ENCODE results near the gene SFMBT1.

The SFMBT1 gene

GRCh38 chr3:53011324-53011723 is 34.5 kb downstream of the SFMBT1 start:
- H4K20me1 ChIP-seq (ENCODE audit: insufficient read depth, low read length, poor library complexity, severe bottlenecking) = no peaks in the 10 kb centered on the region
- H3K9me3 ChIP-seq (ENCODE audit: insufficient read depth, low read depth, low read length) = no peaks in the 10 kb centered on the region
- no peaks in the 10 kb centered on the region for H3K27me3 ChIP-seq (ENCODE audit: insufficient read depth, low read length, poor library complexity, severe bottlenecking)
- H2AFZ ChIP-seq (ENCODE audit: low read length) = no peak overlapping the region
- no peak overlapping the region for H3K4me3 ChIP-seq (ENCODE audit: low read length, poor library complexity, severe bottlenecking)
- H3K79me2 ChIP-seq (ENCODE audit: insufficient read depth, low read length) = peaks cover 30% of the 10 kb centered on the region
- H3K9me2 ChIP-seq (replicated peaks; ENCODE audit: low read depth, low read length) = no peaks in the 10 kb centered on the region
- H3F3A ChIP-seq (ENCODE audit: low read depth) = no peaks in the 10 kb centered on the region
- peak overlapping the region; percentile 21 for H3K4me2 ChIP-seq (ENCODE audit: low read depth, low read length, poor library complexity, severe bottlenecking)
- H3K36me3 ChIP-seq (ENCODE audit: insufficient read depth, low read length) = no peaks in the 10 kb centered on the region
- H3K9ac ChIP-seq (ENCODE audit: low read depth, low read length, poor library complexity, severe bottlenecking) = no peak overlapping the region
- H3K4me1 ChIP-seq (ENCODE audit: insufficient read depth, low read length, poor library complexity, severe bottlenecking) = peaks cover 28% of the 10 kb centered on the region
- TF ChIP-seq, protein P1, sequence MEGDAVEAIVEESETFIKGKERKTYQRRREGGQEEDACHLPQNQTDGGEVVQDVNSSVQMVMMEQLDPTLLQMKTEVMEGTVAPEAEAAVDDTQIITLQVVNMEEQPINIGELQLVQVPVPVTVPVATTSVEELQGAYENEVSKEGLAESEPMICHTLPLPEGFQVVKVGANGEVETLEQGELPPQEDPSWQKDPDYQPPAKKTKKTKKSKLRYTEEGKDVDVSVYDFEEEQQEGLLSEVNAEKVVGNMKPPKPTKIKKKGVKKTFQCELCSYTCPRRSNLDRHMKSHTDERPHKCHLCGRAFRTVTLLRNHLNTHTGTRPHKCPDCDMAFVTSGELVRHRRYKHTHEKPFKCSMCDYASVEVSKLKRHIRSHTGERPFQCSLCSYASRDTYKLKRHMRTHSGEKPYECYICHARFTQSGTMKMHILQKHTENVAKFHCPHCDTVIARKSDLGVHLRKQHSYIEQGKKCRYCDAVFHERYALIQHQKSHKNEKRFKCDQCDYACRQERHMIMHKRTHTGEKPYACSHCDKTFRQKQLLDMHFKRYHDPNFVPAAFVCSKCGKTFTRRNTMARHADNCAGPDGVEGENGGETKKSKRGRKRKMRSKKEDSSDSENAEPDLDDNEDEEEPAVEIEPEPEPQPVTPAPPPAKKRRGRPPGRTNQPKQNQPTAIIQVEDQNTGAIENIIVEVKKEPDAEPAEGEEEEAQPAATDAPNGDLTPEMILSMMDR (conservative IDR thresholded peaks at IDR 0.05; ENCODE audit: low read length) = no peak

DNA sequence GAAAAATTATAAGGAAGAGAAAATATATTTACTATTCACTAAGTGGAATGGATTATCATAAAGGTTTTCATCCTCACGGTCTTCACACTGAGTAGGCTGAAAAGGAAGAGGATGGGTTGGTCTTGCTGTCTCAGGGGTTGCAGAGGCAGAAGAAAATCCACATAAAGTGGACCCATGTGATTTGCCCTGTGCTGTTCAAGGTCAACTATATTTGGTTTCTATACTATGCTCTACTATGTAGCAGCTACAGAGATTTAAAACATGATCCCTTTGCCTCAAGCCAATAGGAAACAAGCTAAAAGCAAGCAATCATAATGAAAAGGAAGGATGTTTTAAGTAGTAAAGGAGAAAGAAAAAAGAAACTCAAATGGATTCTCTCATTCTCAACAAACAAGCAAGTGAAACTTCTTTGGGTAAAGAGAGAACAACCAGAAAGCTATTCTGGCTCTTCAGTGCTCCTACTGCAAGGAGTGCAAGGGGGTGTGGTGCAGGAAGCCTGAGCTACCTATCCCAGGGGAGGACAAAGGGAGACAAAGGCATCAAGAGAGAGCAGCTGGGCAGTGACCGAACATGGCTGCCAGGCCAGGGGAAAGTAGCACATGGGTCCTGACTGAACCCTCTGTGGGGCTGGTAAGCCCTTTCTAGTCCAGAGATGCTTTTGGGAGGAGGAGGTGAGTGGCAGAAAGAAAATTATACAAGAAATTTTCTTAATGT is 35.9 kb downstream of the SFMBT1 start:
- Histone ChIP-seq H3K4me3 (ENCODE audit: low read length, poor library complexity, severe bottlenecking) (no peak overlapping the region), H3K27me3 (ENCODE audit: insufficient read depth, low read length, poor library complexity, severe bottlenecking) (no peaks in the 10 kb centered on the region), H2AFZ (ENCODE audit: low read length) (no peak overlapping the region), H3K36me3 (ENCODE audit: insufficient read depth, low read length) (no peaks in the 10 kb centered on the region), H3K9me2 (replicated peaks; ENCODE audit: low read depth, low read length) (no peaks in the 10 kb centered on the region), H3K9ac (ENCODE audit: low read depth, low read length, poor library complexity, severe bottlenecking) (no peak overlapping the region), H3K4me1 (ENCODE audit: insufficient read depth, low read length, poor library complexity, severe bottlenecking) (peaks cover 28% of the 10 kb centered on the region), H4K20me1 (ENCODE audit: insufficient read depth, low read length, poor library complexity, severe bottlenecking) (no peaks in the 10 kb centered on the region), H3K9me3 (ENCODE audit: insufficient read depth, low read depth, low read length) (no peaks in the 10 kb centered on the region), H3K4me2 (ENCODE audit: low read depth, low read length, poor library complexity, severe bottlenecking) (peak overlapping the region; percentile 21), H3K79me2 (ENCODE audit: insufficient read depth, low read length) (peaks cover 40% of the 10 kb centered on the region), H3F3A (ENCODE audit: low read depth) (no peaks in the 10 kb centered on the region)
- TF ChIP-seq, protein P1 (conservative IDR thresholded peaks at IDR 0.05; ENCODE audit: low read length) = no peak
- TF ChIP-seq EZH2phosphoT487 (IDR thresholded peaks at IDR 0.05; ENCODE audit: borderline replicate concordance) = no peak

GRCh38 chr3:53008932-53009331 is 36.9 kb downstream of the SFMBT1 start:
- H3K9ac ChIP-seq (ENCODE audit: low read depth, low read length, poor library complexity, severe bottlenecking) = no peak overlapping the region
- H3K9me3 ChIP-seq (ENCODE audit: insufficient read depth, low read depth, low read length) = no peaks in the 10 kb centered on the region
- no peaks in the 10 kb centered on the region for H3K36me3 ChIP-seq (ENCODE audit: insufficient read depth, low read length)
- H3K79me2 ChIP-seq (ENCODE audit: insufficient read depth, low read length) = peaks cover 38% of the 10 kb centered on the region
- peaks cover 28% of the 10 kb centered on the region for H3K4me1 ChIP-seq (ENCODE audit: insufficient read depth, low read length, poor library complexity, severe bottlenecking)
- TF ChIP-seq, protein P1 (conservative IDR thresholded peaks at IDR 0.05; ENCODE audit: low read length) = no peak
- TF ChIP-seq EZH2phosphoT487 (IDR thresholded peaks at IDR 0.05; ENCODE audit: borderline replicate concordance) = no peak
- no peaks in the 10 kb centered on the region for H3K27me3 ChIP-seq (ENCODE audit: insufficient read depth, low read length, poor library complexity, severe bottlenecking)
- no peaks in the 10 kb centered on the region for H4K20me1 ChIP-seq (ENCODE audit: insufficient read depth, low read length, poor library complexity, severe bottlenecking)
- H2AFZ ChIP-seq (ENCODE audit: low read length) = no peak overlapping the region
- H3K9me2 ChIP-seq (replicated peaks; ENCODE audit: low read depth, low read length) = no peaks in the 10 kb centered on the region
- no peaks in the 10 kb centered on the region for H3F3A ChIP-seq (ENCODE audit: low read depth)
- H3K4me3 ChIP-seq (ENCODE audit: low read length, poor library complexity, severe bottlenecking) = no peak overlapping the region
- no peak overlapping the region for H3K4me2 ChIP-seq (ENCODE audit: low read depth, low read length, poor library complexity, severe bottlenecking)
